T follicular helper cell (primary cell): ENCODE data around the gene OR5D18.
"Not testable (repeated sequence)": the region's sequence is repeated elsewhere in the genome, so short reads cannot be mapped to it uniquely, and the experiment has no call there.

Experiments
- DNase-seq: peaks from one replicate; pipeline ENCODE4 v3.0.0-alpha.2; 2020; ENCODE audit warnings: low read depth
- total RNA-seq, 2 experiments: gene quantifications; one replicate each; lab custom pipeline; 2026; lab: John Stamatoyannopoulos, UW

Gene OR5D18
- total RNA-seq, result 0 reads per million in 2 experiments

GRCh38 chr11:55819330-55819729 lies at the start of gene OR5D18:
Gene OR5D18 (plus strand): TSS chr11:55819630. CDS start chr11:55819630, 0 bp downstream.
- no peak for DNase-seq

- DNase-seq, result no peak
Observed at GRCh38 chr11:55773138-55773537, 46.3 kb upstream of the OR5D18 start, which contains the start of gene OR5D13. Gene OR5D13 (plus strand): TSS chr11:55773438. CDS start chr11:55773438, 0 bp downstream.

GRCh38 chr11:55791606-55792005 lies 27.8 kb upstream of the OR5D18 start:
- no peak for DNase-seq

GRCh38 chr11:55793321-55793720 lies 26.1 kb upstream of the OR5D18 start:
- DNase-seq, result no peak

GRCh38 chr11:55795256-55795655 lies 24.2 kb upstream of the OR5D18 start, which contains the start of gene OR5D14:
Gene OR5D14 (plus strand): TSS chr11:55795556. CDS start chr11:55795556, 0 bp downstream.
- no peak for DNase-seq

GRCh38 chr11:55806248-55806647 lies 13.2 kb upstream of the OR5D18 start:
- no peak for DNase-seq

- DNase-seq, result no peak
Observed at GRCh38 chr11:55811067-55811466, 8.4 kb upstream of the OR5D18 start, which contains the start of gene OR5L1. Gene OR5L1 (plus strand): TSS chr11:55811367. CDS start chr11:55811467, 100 bp downstream.

GRCh38 chr11:55826919-55827318 lies 7.5 kb downstream of the OR5D18 start, which contains the start of gene OR5L2:
Gene OR5L2 (plus strand): TSS chr11:55827219. CDS start chr11:55827219, 0 bp downstream.
- DNase-seq, result no peak

GRCh38 chr11:55838452-55838851 lies 19.0 kb downstream of the OR5D18 start, which contains the start of gene OR5D16:
Gene OR5D16 (plus strand): TSS chr11:55838752. CDS start chr11:55838752, 0 bp downstream.
- no peak for DNase-seq

- no peak for DNase-seq
Observed at GRCh38 chr11:55847453-55847852, 28.0 kb downstream of the OR5D18 start.

- no peak for DNase-seq
Observed at GRCh38 chr11:55849037-55849436, 29.6 kb downstream of the OR5D18 start.

GRCh38 chr11:55852141-55852540 lies 32.7 kb downstream of the OR5D18 start:
- no peak for DNase-seq

- no peak for DNase-seq
Observed at GRCh38 chr11:55854704-55855103, 35.3 kb downstream of the OR5D18 start.

GRCh38 chr11:55867354-55867753 lies 47.9 kb downstream of the OR5D18 start:
- DNase-seq, result not testable (repeated sequence)
